Hippocampal formation (tissue), 2 donors: ENCODE data around the gene EVA1A.

Source experiments
- DNase-seq, 2 donors: peaks; one replicate each; lab custom pipeline; 2025; lab: John Stamatoyannopoulos, UW

EVA1A gene

DNA sequence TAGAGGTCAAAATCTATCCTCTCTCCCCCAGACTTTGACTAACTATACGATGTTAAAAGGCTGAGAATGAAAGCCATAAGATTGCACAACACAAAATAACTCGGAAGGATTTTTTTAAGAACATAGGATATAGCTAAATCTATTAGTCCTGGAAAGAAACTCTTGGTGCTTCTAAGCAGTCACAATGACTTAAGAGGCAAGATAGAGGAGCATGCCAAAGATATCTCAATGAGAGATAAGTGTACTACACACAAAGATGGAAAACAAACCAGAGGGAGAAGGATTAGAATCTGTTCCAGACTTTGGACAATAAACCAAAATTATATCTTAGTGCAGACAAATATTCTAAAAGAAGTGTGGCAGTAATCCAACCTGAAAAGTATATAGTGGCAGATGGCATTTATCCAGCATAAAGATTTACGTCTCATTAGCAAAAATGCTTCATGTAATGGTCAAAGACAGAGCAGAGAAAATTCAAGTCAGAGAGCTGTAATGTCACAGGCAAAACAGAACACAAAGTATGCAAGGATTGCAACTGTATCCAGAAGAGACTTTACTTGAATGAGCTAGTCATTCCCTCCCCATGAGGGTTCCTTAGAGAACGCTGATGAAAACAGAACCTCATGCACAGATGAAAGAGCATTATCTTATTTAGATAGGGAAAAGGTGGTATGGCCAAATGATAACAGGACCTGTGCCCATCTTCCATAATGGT lies 28.8 kb upstream of the EVA1A start:
- no peak for DNase-seq

DNA sequence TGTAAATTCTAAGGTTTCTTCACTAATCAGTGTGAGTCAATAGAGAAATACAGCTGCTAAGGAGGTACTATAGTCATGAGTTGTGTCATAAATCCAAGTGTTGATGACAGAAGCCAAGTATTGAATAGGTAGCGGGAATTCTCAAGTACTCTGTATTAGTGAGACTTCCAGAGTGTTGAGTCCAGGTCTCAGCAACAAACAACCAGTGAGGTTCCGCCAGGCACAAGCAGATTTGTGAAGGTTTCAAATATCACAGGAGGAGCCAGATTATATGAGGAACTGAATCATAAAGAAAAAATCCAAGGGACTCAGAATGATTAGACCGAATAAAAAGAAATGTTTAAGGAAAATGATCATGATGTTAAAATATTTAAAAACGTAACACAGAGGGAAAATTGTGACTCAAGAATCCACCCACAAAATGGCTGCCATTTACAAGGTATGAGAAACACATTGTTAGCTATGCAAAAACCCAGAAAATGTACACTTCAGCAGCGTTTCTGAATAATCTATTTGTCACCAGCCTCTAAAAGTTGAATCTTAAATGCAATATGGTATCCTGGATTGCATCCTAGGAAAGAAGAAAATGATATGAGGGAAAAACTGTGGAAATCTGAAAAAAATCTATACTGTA lies 27.3 kb upstream of the EVA1A start:
- no peak for DNase-seq

GRCh38 chr2:75586971-75587370 lies 26.2 kb upstream of the EVA1A start:
- no peak for DNase-seq

GRCh38 chr2:75582840-75583239 lies 22.1 kb upstream of the EVA1A start:
- DNase-seq: no peak

- no peak for DNase-seq
Observed at GRCh38 chr2:75580606-75581005, 19.9 kb upstream of the EVA1A start.

DNA sequence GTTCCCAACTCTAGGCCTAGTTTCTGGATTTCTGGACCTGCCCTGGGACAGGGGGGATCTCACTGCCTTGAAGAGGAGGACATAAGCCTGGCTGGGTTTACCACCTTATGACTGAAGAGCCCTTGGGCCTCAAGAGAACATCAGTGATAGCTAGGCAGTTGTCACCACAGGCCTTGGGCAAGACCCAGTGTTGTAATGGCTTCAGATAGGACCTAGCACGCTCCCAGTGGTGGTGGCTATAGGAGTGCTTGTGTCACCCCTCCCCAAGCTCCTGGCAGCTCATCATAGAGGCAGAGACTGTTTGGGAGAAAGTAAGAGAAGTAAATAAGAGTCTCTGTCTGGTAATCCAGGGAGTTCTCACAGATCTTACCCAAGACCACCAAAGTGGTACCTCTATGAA lies 19.4 kb upstream of the EVA1A start:
- DNase-seq: no peak

DNA sequence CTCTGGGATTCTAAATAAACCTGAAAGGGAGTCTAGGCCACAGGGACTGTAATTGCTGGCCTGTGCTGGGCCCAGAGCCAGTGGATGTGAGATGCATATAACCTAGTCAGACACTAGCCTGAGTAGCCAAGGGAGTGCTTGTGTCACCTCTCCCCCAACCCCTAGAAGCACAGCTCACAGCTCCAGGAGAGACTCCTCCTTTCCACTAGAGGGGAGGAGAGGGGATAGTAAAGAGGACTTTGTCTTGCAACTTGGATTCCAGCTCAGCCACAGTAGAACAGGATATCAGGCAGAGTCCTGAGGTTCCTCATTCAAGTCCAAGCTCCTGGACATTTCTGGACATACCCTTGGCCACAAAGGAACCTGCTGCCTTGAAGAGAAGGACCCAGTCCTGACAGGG lies 18.4 kb upstream of the EVA1A start:
- DNase-seq: no peak

GRCh38 chr2:75577280-75577679 lies 16.5 kb upstream of the EVA1A start:
- no peak for DNase-seq

- no peak for DNase-seq
Observed at GRCh38 chr2:75574106-75574505, 13.4 kb upstream of the EVA1A start.

DNA sequence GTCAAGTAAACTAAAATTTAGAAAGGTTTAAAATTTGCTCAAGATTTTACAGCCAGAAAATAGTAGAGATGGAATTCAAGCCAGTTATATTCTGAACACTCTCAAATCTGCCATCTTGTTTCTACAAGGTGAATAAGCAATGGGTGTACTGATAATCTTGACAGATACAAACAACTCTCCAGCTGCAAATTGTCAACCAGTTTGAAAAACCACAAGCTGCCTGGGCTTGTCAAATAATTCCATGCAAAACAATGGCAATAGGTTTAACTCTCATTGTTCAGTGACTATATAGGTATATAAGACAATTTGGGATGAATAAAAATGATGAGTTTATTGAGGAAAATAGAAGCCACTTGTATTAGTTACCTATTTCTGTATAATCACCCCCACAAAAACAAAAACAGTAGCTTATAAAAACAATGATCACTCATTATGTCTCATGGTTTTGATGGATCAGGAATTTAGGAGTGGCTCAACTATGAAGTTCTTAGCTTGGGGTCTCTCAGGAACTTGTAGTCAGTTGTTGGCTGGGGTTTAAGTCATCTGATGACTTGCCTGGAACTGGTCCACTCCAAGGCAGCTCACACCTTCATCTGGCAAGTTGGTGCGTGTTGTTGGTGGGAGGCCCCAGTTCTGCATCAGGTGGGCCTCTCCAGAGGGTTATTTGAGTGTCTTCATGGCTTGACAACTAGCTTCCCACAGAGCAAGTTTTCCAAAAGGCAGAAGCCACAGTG lies 12.6 kb upstream of the EVA1A start:
- no peak for DNase-seq

GRCh38 chr2:75571730-75572430 lies 11.1 kb upstream of the EVA1A start:
- no peak for DNase-seq

GRCh38 chr2:75570948-75571729 lies 10.4 kb upstream of the EVA1A start:
- DNase-seq: peak in 1 of 2 donors; percentile 66

GRCh38 chr2:75570024-75570947 lies 9.5 kb upstream of the EVA1A start:
- DNase-seq: no peak

- no peak for DNase-seq
Observed at GRCh38 chr2:75569546-75569945, 8.8 kb upstream of the EVA1A start.

- DNase-seq: no peak
Observed at GRCh38 chr2:75568174-75568573, 7.4 kb upstream of the EVA1A start.

- no peak for DNase-seq
Observed at GRCh38 chr2:75565472-75566462, 5.0 kb upstream of the EVA1A start.

- DNase-seq: no peak
Observed at GRCh38 chr2:75564713-75565359, 4.1 kb upstream of the EVA1A start.

- no peak for DNase-seq
Observed at GRCh38 chr2:75564026-75564688, 3.4 kb upstream of the EVA1A start.
